ENCODE data around the gene LRRTM3. TPM values are rescaled to one million over a fixed set of nuclear protein-coding genes. Genes with fewer than 3 reads are reported as not detected.

Gene LRRTM3
- total RNA-seq, 1 donor = not detected

GRCh38 chr10:66886848-66887247, 39.0 kb upstream of the LRRTM3 start:
- H3K4me3 ChIP-seq (ENCODE audit: low read depth, low read length) = no peak overlapping the region
- TF ChIP-seq, protein P1, sequence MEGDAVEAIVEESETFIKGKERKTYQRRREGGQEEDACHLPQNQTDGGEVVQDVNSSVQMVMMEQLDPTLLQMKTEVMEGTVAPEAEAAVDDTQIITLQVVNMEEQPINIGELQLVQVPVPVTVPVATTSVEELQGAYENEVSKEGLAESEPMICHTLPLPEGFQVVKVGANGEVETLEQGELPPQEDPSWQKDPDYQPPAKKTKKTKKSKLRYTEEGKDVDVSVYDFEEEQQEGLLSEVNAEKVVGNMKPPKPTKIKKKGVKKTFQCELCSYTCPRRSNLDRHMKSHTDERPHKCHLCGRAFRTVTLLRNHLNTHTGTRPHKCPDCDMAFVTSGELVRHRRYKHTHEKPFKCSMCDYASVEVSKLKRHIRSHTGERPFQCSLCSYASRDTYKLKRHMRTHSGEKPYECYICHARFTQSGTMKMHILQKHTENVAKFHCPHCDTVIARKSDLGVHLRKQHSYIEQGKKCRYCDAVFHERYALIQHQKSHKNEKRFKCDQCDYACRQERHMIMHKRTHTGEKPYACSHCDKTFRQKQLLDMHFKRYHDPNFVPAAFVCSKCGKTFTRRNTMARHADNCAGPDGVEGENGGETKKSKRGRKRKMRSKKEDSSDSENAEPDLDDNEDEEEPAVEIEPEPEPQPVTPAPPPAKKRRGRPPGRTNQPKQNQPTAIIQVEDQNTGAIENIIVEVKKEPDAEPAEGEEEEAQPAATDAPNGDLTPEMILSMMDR (IDR thresholded peaks at IDR 0.05; ENCODE audit: insufficient read depth, low read depth, low read length) = no peak
- no peak for DNase-seq (ENCODE audit: low read depth)

GRCh38 chr10:66888237-66888636, 37.6 kb upstream of the LRRTM3 start:
- H3K4me3 ChIP-seq (ENCODE audit: low read depth, low read length) = no peak overlapping the region
- TF ChIP-seq, protein P1 (IDR thresholded peaks at IDR 0.05; ENCODE audit: insufficient read depth, low read depth, low read length) = no peak
- DNase-seq (ENCODE audit: low read depth) = no peak

- DNase-seq (ENCODE audit: low read depth) = no peak
- TF ChIP-seq, protein P1 (IDR thresholded peaks at IDR 0.05; ENCODE audit: insufficient read depth, low read depth, low read length) = no peak
- no peak overlapping the region for H3K4me3 ChIP-seq (ENCODE audit: low read depth, low read length)
Observed at GRCh38 chr10:66892871-66893270, 33.0 kb upstream of the LRRTM3 start.

GRCh38 chr10:66910671-66911070, 15.2 kb upstream of the LRRTM3 start:
- TF ChIP-seq, protein P1 (IDR thresholded peaks at IDR 0.05; ENCODE audit: insufficient read depth, low read depth, low read length) = no peak
- H3K4me3 ChIP-seq (ENCODE audit: low read depth, low read length) = no peak overlapping the region
- DNase-seq (ENCODE audit: low read depth) = no peak

- no peak for DNase-seq (ENCODE audit: low read depth)
- no peak overlapping the region for H3K4me3 ChIP-seq (ENCODE audit: low read depth, low read length)
- TF ChIP-seq, protein P1 (IDR thresholded peaks at IDR 0.05; ENCODE audit: insufficient read depth, low read depth, low read length) = no peak
Observed at GRCh38 chr10:66916030-66916429, 9.8 kb upstream of the LRRTM3 start.

DNA sequence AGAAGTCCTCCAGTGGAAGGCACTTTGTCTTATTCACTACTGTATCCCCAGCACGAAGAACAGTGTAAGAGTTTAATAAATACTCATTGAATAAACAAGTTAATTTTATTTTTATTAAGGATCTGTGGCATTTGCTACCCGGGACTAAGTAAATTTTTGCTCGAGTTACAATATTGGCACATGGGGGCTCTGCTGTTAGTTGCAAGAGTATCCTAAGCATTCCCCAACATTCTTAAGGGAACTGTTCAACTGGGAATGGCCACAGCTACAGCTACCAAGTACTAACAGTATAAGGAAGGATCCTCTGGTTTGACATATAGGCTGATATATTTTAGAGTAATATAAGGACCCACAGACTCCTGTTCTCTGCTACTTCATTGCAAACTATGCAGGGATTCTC, 8.7 kb upstream of the LRRTM3 start:
- DNase-seq (ENCODE audit: low read depth) = no peak
- TF ChIP-seq, protein P1 (IDR thresholded peaks at IDR 0.05; ENCODE audit: insufficient read depth, low read depth, low read length) = no peak
- no peak overlapping the region for H3K4me3 ChIP-seq (ENCODE audit: low read depth, low read length)

DNA sequence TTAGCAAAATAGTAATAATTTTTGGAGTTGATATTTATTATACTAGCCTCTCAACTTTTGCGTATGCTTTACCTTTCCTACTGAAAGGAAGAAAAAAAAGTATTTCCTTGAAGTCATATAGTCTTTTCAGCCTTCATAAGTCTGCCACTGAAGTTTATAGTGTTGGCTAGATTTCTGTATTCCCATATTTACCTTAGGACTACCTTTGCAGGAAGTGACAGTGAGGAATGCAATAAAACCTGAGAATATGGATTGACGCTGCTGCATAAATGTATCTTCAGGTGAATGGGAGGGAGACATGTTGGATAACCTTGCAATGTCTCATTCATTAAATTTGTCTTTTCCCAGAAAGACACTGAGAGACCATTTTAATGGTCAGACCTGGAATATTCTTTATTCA, 6.6 kb upstream of the LRRTM3 start:
- H3K4me3 ChIP-seq (ENCODE audit: low read depth, low read length) = no peak overlapping the region
- no peak for DNase-seq (ENCODE audit: low read depth)
- TF ChIP-seq, protein P1 (IDR thresholded peaks at IDR 0.05; ENCODE audit: insufficient read depth, low read depth, low read length) = no peak
